Measurements from ENCODE around the gene OPTC.
"Not testable (repeated sequence)": the region's sequence is repeated elsewhere in the genome, so short reads cannot be mapped to it uniquely, and the experiment has no call there.

Gene OPTC

GRCh38 chr1:203493901-203494300 is at the start of gene OPTC:
OPTC (plus strand) TSS chr1:203494153; CDS start chr1:203496006, 1,853 bp downstream.
- DNase-seq (ENCODE audit: low spot score), result no peak

- no peak for DNase-seq (ENCODE audit: low spot score)
Observed at GRCh38 chr1:203444171-203444576, 49.8 kb upstream of the OPTC start.

- no peak for DNase-seq (ENCODE audit: low spot score)
Observed at GRCh38 chr1:203447151-203447550, 46.8 kb upstream of the OPTC start.

GRCh38 chr1:203447598-203447997 is 46.4 kb upstream of the OPTC start:
- DNase-seq (ENCODE audit: low spot score), result not testable (repeated sequence)

- DNase-seq (ENCODE audit: low spot score), result peak; percentile 58
Observed at GRCh38 chr1:203448521-203449061, 45.4 kb upstream of the OPTC start.

- DNase-seq (ENCODE audit: low spot score), result peak; percentile 66
Observed at GRCh38 chr1:203450001-203450400, 44.0 kb upstream of the OPTC start.

- no peak for DNase-seq (ENCODE audit: low spot score)
Observed at GRCh38 chr1:203450479-203451149, 43.3 kb upstream of the OPTC start.

- DNase-seq (ENCODE audit: low spot score), result no peak
Observed at GRCh38 chr1:203451836-203452784, 41.8 kb upstream of the OPTC start.

- DNase-seq (ENCODE audit: low spot score), result no peak
Observed at GRCh38 chr1:203453016-203453415, 40.9 kb upstream of the OPTC start.

GRCh38 chr1:203453616-203454015 is 40.3 kb upstream of the OPTC start:
- DNase-seq (ENCODE audit: low spot score), result no peak

GRCh38 chr1:203454986-203455471 is 38.9 kb upstream of the OPTC start:
- no peak for DNase-seq (ENCODE audit: low spot score)

- DNase-seq (ENCODE audit: low spot score), result no peak
Observed at GRCh38 chr1:203455706-203456105, 38.2 kb upstream of the OPTC start.

- DNase-seq (ENCODE audit: low spot score), result no peak
Observed at GRCh38 chr1:203456577-203456976, 37.4 kb upstream of the OPTC start.

GRCh38 chr1:203458078-203458477 is 35.9 kb upstream of the OPTC start:
- no peak for DNase-seq (ENCODE audit: low spot score)

- no peak for DNase-seq (ENCODE audit: low spot score)
Observed at GRCh38 chr1:203459671-203460201, 34.2 kb upstream of the OPTC start.

- DNase-seq (ENCODE audit: low spot score), result no peak
Observed at GRCh38 chr1:203461717-203462116, 32.2 kb upstream of the OPTC start.

- DNase-seq (ENCODE audit: low spot score), result no peak
Observed at GRCh38 chr1:203462143-203462542, 31.8 kb upstream of the OPTC start.

- peak; percentile 80 for DNase-seq (ENCODE audit: low spot score)
Observed at GRCh38 chr1:203462878-203463277, 31.1 kb upstream of the OPTC start.

GRCh38 chr1:203463469-203464062 is 30.4 kb upstream of the OPTC start:
- peak; percentile 70 for DNase-seq (ENCODE audit: low spot score)

GRCh38 chr1:203464226-203464625 is 29.7 kb upstream of the OPTC start:
- DNase-seq (ENCODE audit: low spot score), result no peak

- DNase-seq (ENCODE audit: low spot score), result no peak
Observed at GRCh38 chr1:203464743-203465142, 29.2 kb upstream of the OPTC start.
